NB4 (cell line): ENCODE results near the gene PPP1R9A.

ENCODE experiments used
- MYC ChIP-seq: IDR thresholded peaks from 2 replicates; pipeline ENCODE4 v1.6.1; 2011; ENCODE audit warnings: low read depth, low read length
- POLR2A ChIP-seq: IDR thresholded peaks from 2 replicates; pipeline ENCODE4 v1.6.1; 2011; ENCODE audit warnings: mild to moderate bottlenecking; ENCODE audit not compliant: insufficient read length; ENCODE audit errors: extremely low read depth
- TF ChIP-seq, protein P1 (sequence below): IDR thresholded peaks from one replicate; pipeline ENCODE4 v1.5.1; 2012; ENCODE audit warnings: low read depth, low read length
- TF ChIP-seq, protein P2 (sequence below): IDR thresholded peaks from 2 replicates; pipeline ENCODE4 v1.6.1; 2011; ENCODE audit warnings: low read depth, low read length

GRCh38 chr7:94893661-94894060 is 13.7 kb upstream of the PPP1R9A start:
- TF ChIP-seq, protein P1, sequence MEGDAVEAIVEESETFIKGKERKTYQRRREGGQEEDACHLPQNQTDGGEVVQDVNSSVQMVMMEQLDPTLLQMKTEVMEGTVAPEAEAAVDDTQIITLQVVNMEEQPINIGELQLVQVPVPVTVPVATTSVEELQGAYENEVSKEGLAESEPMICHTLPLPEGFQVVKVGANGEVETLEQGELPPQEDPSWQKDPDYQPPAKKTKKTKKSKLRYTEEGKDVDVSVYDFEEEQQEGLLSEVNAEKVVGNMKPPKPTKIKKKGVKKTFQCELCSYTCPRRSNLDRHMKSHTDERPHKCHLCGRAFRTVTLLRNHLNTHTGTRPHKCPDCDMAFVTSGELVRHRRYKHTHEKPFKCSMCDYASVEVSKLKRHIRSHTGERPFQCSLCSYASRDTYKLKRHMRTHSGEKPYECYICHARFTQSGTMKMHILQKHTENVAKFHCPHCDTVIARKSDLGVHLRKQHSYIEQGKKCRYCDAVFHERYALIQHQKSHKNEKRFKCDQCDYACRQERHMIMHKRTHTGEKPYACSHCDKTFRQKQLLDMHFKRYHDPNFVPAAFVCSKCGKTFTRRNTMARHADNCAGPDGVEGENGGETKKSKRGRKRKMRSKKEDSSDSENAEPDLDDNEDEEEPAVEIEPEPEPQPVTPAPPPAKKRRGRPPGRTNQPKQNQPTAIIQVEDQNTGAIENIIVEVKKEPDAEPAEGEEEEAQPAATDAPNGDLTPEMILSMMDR, result no peak
- TF ChIP-seq POLR2A (no peak), MYC (no peak)
- TF ChIP-seq, protein P2, sequence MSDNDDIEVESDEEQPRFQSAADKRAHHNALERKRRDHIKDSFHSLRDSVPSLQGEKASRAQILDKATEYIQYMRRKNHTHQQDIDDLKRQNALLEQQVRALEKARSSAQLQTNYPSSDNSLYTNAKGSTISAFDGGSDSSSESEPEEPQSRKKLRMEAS, result no peak
